ENCODE results near the gene MTG1. TPM values are rescaled to one million over a fixed set of nuclear protein-coding genes. Genes with fewer than 3 reads are reported as not detected.

Gene MTG1
- total RNA-seq, 1 donor from 2014 or later, result 57.5 TPM

DNA sequence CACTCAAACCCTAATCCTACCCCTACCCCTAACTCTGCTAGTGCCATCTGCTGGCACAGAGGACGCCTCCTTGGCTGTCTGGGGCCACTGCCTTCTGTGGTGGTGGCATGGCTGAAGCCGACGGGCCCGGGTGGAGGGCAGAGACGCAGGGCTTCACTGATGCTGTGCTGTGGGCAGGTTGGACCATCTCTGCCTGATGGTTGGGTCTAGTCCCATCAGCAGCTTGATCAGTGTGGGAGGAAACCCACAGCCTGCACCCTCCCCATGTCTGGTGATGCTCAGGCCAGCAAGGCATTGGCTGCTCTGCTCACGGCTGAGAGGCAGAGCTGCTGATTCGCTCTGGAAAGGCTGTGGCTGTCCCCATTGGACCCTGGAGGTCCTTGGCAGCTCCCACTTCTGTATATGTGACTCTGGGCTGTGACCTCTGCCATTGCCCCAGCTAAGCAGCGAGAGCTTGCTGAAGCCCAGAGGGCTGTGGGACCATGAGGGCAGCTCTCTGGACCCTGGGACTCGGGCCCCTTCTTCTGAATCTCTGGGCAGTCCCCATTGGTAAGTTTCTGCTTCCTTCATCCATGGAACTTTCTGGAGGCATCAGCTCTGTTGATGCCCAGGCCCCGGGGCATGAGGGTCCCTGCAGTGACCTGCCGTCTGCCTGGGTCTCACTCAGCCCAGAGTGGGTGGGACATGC lies 59.7 kb downstream of the MTG1 start, which contains the start of gene SCART1:
Gene SCART1, plus strand, starts transcription at position 430 of the 688 bp plus-strand sequence. Its CDS starts 53 bp downstream, at position 483.
- Histone ChIP-seq H3K4me3 (no peak within 1 kb of the TSS), H3K4me1 (no peaks in the 10 kb centered on the region), H3K9me3 (no peaks in the 10 kb centered on the region), H3K27me3 (no peaks in the 10 kb centered on the region), H3K27ac (no peak within 1 kb of the TSS), H3K36me3 (no peaks in the 10 kb centered on the region)
- peak in 1 of 2 donors; percentile 64 for DNase-seq (ENCODE audit: extremely low spot score in 2 of 2)
- intact Hi-C loops (cut with DNase I), result no loop called here
- TF ChIP-seq POLR2A (IDR thresholded peaks at IDR 0.05) (no peak), POLR2AphosphoS5 (IDR thresholded peaks at IDR 0.05; ENCODE audit: insufficient read depth in 1 of 2, low read depth in 1 of 2) (no peak), CTCF (IDR thresholded peaks at IDR 0.05) (no peak)

DNA sequence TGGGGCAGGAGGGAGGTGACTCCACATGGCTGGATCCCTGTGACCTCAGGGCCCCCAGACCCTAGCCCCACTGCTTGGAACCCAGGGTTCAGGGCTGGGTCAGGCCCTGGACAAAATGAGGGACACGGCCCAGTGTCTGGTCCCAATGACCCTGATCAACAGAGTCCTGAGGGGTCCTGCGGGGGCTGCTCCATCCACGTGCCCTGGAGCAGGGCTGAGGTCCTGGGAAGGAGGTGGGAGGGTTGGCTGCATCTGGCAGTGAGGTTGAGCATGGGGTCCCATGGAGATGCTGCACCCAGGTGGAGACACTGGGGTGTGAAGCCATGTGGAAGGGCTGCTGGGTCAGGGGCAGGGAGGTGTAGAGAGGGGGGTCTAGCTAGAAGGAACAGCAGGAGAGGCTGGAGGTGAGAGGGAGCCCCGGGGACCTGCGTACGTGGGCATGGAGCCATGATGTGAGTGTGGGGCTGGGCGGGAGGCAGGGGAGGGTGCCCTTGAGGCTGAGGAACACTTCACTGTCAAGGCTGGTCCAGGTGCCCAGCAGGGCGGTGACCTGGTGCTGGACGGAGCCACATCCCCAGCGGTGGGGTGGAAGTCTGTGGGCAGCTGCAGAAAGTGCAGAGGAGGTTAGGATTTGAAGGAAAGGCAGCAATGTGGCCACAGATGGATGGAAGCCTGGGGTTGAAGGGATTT lies 60.4 kb downstream of the MTG1 start:
- Histone ChIP-seq H3K27me3 (no peaks in the 10 kb centered on the region), H3K4me3 (no peak overlapping the region), H3K9me3 (no peaks in the 10 kb centered on the region), H3K27ac (no peak overlapping the region), H3K4me1 (no peaks in the 10 kb centered on the region), H3K36me3 (no peaks in the 10 kb centered on the region)
- TF ChIP-seq POLR2A (IDR thresholded peaks at IDR 0.05), result no peak
- TF ChIP-seq CTCF (IDR thresholded peaks at IDR 0.05), result no peak
- TF ChIP-seq POLR2AphosphoS5 (IDR thresholded peaks at IDR 0.05; ENCODE audit: insufficient read depth in 1 of 2, low read depth in 1 of 2), result no peak
- intact Hi-C loops (cut with DNase I), result no loop called here
- DNase-seq (ENCODE audit: extremely low spot score in 2 of 2), result peak; percentile 77 to 87

GRCh38 chr10:133455196-133455595 lies 61.2 kb downstream of the MTG1 start:
- intact Hi-C loops (cut with DNase I), result no loop called here
- H3K4me3 ChIP-seq, result no peak overlapping the region
- peak in 1 of 2 donors; percentile 56 for DNase-seq (ENCODE audit: extremely low spot score in 2 of 2)

GRCh38 chr10:133455611-133456031 lies 61.7 kb downstream of the MTG1 start:
- intact Hi-C loops (cut with DNase I), result no loop called here
- no peak overlapping the region for H3K27ac ChIP-seq
- H3K4me3 ChIP-seq, result no peak overlapping the region
- DNase-seq (ENCODE audit: extremely low spot score in 2 of 2), result peak; percentile 65 to 90
- no peak for TF ChIP-seq CTCF (IDR thresholded peaks at IDR 0.05)
- no peak for TF ChIP-seq POLR2A (IDR thresholded peaks at IDR 0.05)
- no peak for TF ChIP-seq POLR2AphosphoS5 (IDR thresholded peaks at IDR 0.05; ENCODE audit: insufficient read depth in 1 of 2, low read depth in 1 of 2)
- no peaks in the 10 kb centered on the region for H3K36me3 ChIP-seq
- H3K9me3 ChIP-seq, result no peaks in the 10 kb centered on the region
- no peaks in the 10 kb centered on the region for H3K4me1 ChIP-seq
- no peaks in the 10 kb centered on the region for H3K27me3 ChIP-seq

More at GRCh38 chr10:133455196-133455595, 61.2 kb downstream of the MTG1 start:
- no peak for TF ChIP-seq POLR2AphosphoS5 (IDR thresholded peaks at IDR 0.05; ENCODE audit: insufficient read depth in 1 of 2, low read depth in 1 of 2)
- no peak for TF ChIP-seq POLR2A (IDR thresholded peaks at IDR 0.05)
- no peak for TF ChIP-seq CTCF (IDR thresholded peaks at IDR 0.05)
- Histone ChIP-seq H3K27me3 (no peaks in the 10 kb centered on the region), H3K27ac (no peak overlapping the region), H3K36me3 (no peaks in the 10 kb centered on the region), H3K4me1 (no peaks in the 10 kb centered on the region), H3K9me3 (no peaks in the 10 kb centered on the region)
